OCI-LY3 (cell line): ENCODE data around the gene COPS2.
"Not testable (repeated sequence)": the region's sequence is repeated elsewhere in the genome, so short reads cannot be mapped to it uniquely, and the experiment has no call there.

Source experiments
- H2AFZ ChIP-seq: fragments of 200-600, 300-600 bp; shearing (Covaris generic); 2 replicates; pipeline ENCODE4 v1.6.0; 2014; ENCODE audit warnings: antibody characterized with exemption, low read depth, low read length
- H3K27ac ChIP-seq: fragments of 200-600, 300-600 bp; sonication (generic); 2 replicates; pipeline ENCODE4 v1.5.1; 2014; ENCODE audit warnings: mild to moderate bottlenecking, low read length, moderate library complexity, mixed read lengths
- H3K27me3 ChIP-seq: fragments of 200-600, 300-600 bp; sonication (generic); 2 replicates; pipeline ENCODE4 v1.6.1; 2014; ENCODE audit warnings: low read depth, low read length, mixed read lengths
- H3K36me3 ChIP-seq: fragments of 200-600, 300-600 bp; sonication (generic); replicated peaks from 2 replicates; pipeline ENCODE3; 2014; ENCODE audit warnings: low read depth, low read length, mixed read lengths
- H3K4me1 ChIP-seq: fragments of 300-600, 200-600 bp; sonication (generic); 2 replicates; pipeline ENCODE4 v1.6.1; 2014; ENCODE audit warnings: low read length, mixed read lengths
- H3K4me2 ChIP-seq: fragments of 200-600, 300-600 bp; sonication (generic); 2 replicates; pipeline ENCODE4 v1.6.1; 2014; ENCODE audit warnings: low read length, mixed read lengths
- H3K4me3 ChIP-seq: fragments of 300-600, 200-600 bp; sonication (generic); 2 replicates; pipeline ENCODE4 v1.5.1; 2014; ENCODE audit warnings: antibody characterized with exemption, mild to moderate bottlenecking, low read length, moderate library complexity
- H3K79me2 ChIP-seq: fragments of 300-600, 200-600 bp; shearing (Covaris generic); 2 replicates; pipeline ENCODE4 v1.6.1; 2014; ENCODE audit warnings: mild to moderate bottlenecking, low read length, mixed read lengths
- H3K9ac ChIP-seq: fragments of 300-600, 200-600 bp; shearing (Covaris generic); 2 replicates; pipeline ENCODE4 v1.6.0; 2014; ENCODE audit warnings: mild to moderate bottlenecking, low read length, moderate library complexity
- H3K9me3 ChIP-seq: fragments of 200-600, 300-600 bp; shearing (Covaris generic); 2 replicates; pipeline ENCODE4 v1.6.1; 2014; ENCODE audit warnings: low read length, mixed read lengths; ENCODE audit not compliant: insufficient read depth
- H4K20me1 ChIP-seq: fragments of 200-600, 300-600 bp; sonication (generic); 2 replicates; pipeline ENCODE4 v1.6.1; 2016; ENCODE audit warnings: low read length, mixed read lengths; ENCODE audit not compliant: insufficient read depth
- EZH2phosphoT487 ChIP-seq: fragments of 200-600 bp; shearing (Covaris generic); IDR thresholded peaks from 2 replicates; pipeline ENCODE4 v1.6.1; 2018; ENCODE audit warnings: antibody characterized with exemption, mixed run types, low read depth
- TF ChIP-seq, protein P1 (sequence below): fragments of 200-600, 300-600 bp; sonication (generic); IDR thresholded peaks from 2 replicates; pipeline ENCODE4 v1.5.1; 2014; ENCODE audit warnings: antibody characterized with exemption, low read length, low read depth

The COPS2 gene

DNA sequence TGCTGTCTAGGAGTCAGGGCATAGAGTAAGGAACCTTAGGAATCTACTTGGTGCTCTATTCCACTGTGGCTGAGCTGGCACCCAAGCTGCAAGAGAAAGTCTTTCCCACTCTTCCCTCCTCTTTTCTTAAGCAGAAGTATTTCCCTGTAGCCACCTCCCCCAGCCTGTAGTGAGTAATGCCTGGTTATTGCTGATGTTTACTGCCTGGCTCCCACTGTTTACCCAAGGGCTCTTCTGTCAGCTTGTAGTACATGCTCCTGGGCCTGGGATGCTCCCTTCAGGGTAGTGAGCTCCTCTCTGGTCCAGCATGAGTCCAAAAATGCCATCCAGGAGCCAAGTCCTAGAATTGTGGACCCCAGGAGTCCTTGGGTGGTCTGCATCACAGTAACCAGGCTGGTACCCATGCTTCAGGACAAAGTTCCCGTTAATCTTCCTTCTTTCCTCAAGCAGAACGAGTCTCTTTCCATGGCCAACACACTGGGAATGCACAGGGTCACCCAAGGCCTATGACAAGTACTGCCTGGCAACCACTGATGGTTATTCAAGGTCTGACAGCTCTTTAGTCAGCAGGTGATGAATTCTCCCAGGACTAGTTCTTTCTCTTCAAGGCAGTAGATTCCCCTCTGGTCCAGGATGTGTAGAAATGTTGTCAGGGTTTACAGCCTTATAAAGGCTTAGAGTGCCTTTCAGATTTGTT lies 32.3 kb upstream of the COPS2 start:
- Histone ChIP-seq H3K79me2 (no peaks in the 10 kb centered on the region; the same call in 1 of the 2 replicates), H3K4me2 (no peak overlapping the region)
- no peak for TF ChIP-seq EZH2phosphoT487
- TF ChIP-seq, protein P1, sequence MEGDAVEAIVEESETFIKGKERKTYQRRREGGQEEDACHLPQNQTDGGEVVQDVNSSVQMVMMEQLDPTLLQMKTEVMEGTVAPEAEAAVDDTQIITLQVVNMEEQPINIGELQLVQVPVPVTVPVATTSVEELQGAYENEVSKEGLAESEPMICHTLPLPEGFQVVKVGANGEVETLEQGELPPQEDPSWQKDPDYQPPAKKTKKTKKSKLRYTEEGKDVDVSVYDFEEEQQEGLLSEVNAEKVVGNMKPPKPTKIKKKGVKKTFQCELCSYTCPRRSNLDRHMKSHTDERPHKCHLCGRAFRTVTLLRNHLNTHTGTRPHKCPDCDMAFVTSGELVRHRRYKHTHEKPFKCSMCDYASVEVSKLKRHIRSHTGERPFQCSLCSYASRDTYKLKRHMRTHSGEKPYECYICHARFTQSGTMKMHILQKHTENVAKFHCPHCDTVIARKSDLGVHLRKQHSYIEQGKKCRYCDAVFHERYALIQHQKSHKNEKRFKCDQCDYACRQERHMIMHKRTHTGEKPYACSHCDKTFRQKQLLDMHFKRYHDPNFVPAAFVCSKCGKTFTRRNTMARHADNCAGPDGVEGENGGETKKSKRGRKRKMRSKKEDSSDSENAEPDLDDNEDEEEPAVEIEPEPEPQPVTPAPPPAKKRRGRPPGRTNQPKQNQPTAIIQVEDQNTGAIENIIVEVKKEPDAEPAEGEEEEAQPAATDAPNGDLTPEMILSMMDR: no peak

DNA sequence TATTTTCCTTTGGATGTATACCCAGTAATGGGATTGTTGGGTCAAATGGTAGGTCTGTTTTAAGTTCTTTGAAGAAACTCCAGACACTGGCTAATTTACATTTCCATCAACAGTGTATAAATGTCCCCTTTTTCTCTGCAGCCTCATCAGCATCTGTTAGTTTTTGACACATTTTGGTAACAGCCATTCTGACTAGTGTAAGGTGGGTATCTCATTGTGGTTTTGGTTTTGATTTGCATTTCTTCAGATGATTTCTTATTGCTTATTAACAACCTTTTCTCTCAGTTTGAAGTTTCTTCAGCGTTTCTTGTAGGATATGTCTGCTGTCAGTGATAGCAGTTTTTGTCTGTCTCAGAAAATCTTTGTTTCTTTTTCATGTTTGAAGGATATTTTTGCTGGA lies 30.1 kb upstream of the COPS2 start:
- Histone ChIP-seq H3K36me3 (no peaks in the 10 kb centered on the region), H3K9me3 (no peaks in the 10 kb centered on the region), H3K4me2 (peak overlapping the region; percentile 20; the same call in 1 of the 2 replicates), H3K4me1 (peaks cover 7% of the 10 kb centered on the region), H4K20me1 (no peaks in the 10 kb centered on the region), H3K9ac (no peak overlapping the region), H3K27ac (no peak overlapping the region), H3K27me3 (no peaks in the 10 kb centered on the region), H2AFZ (no peak overlapping the region), H3K4me3 (no peak overlapping the region), H3K79me2 (no peaks in the 10 kb centered on the region)
- no peak for TF ChIP-seq EZH2phosphoT487
- TF ChIP-seq, protein P1: no peak

More for the DNA sequence above, 32.3 kb upstream of the COPS2 start:
- H3K36me3 ChIP-seq: no peaks in the 10 kb centered on the region
- H3K4me1 ChIP-seq: peaks cover 12% of the 10 kb centered on the region
- no peak overlapping the region for H2AFZ ChIP-seq
- no peaks in the 10 kb centered on the region for H3K9me3 ChIP-seq
- no peaks in the 10 kb centered on the region for H4K20me1 ChIP-seq
- no peaks in the 10 kb centered on the region for H3K27me3 ChIP-seq
- H3K27ac ChIP-seq: no peak overlapping the region
- no peak overlapping the region for H3K4me3 ChIP-seq
- H3K9ac ChIP-seq: no peak overlapping the region

DNA sequence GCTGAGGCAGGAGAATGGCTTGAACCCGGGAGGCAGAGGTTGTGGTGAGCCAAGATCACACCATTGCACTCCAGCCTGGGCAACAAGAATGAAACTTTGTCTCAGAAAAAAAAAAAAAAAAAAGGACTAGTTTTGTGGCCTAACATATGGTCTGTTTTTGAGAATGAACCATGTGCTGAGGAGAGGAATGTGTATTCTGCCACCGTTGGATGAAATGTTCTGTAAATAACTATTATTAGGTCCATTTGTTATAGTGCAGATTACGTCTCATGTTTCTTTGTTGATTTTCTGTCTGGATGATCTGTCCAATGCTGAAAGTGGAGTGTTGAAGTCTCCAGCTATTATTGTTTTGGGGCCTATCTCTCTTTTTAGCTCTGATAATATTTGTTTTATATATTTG lies 28.3 kb upstream of the COPS2 start:
- H3K4me2 ChIP-seq, H3K4me1 ChIP-seq, H3K27me3 ChIP-seq, H3K79me2 ChIP-seq, H3K9ac ChIP-seq, H3K27ac ChIP-seq, H3K9me3 ChIP-seq, H3K36me3 ChIP-seq, H3K4me3 ChIP-seq, H2AFZ ChIP-seq, H4K20me1 ChIP-seq: not testable (repeated sequence)

DNA sequence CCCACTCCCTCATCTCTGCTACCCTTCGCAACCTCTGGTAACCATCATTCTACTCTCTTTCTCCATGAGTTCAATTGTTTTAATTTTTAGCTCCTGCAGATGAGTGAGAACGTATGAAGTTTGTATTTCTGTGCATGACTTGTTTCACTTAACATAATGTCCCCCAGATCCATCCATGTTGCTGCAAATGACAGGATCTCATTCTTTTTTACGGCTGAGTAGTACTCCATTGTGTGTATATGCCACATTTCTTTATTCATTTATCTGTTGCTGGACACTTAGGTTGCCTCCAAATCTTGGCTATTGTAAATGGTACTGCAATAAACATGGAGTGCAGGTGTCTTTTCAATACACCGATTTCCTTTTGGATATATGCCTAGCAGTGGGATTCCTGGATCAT lies 26.7 kb upstream of the COPS2 start:
- Histone ChIP-seq H3K9ac (no peak overlapping the region), H3K79me2 (no peaks in the 10 kb centered on the region), H2AFZ (no peak overlapping the region), H3K27me3 (no peaks in the 10 kb centered on the region), H3K4me1 (peaks cover 4% of the 10 kb centered on the region), H3K4me2 (no peak overlapping the region), H3K4me3 (no peak overlapping the region), H4K20me1 (no peaks in the 10 kb centered on the region), H3K27ac (no peak overlapping the region), H3K9me3 (no peaks in the 10 kb centered on the region), H3K36me3 (no peaks in the 10 kb centered on the region)
- TF ChIP-seq EZH2phosphoT487: no peak
- TF ChIP-seq, protein P1: no peak
